GM12801 (cell line): ENCODE measurements around the gene PRR14L.

Source experiments
- CTCF ChIP-seq: IDR thresholded peaks from one replicate; pipeline ENCODE4 v1.5.1; 2011; ENCODE audit warnings: control low read depth; ENCODE audit not compliant: insufficient read length; ENCODE audit errors: extremely low read depth

PRR14L gene

GRCh38 chr22:31650391-31650790 is 99.5 kb downstream of the PRR14L start:
- no peak for TF ChIP-seq CTCF

GRCh38 chr22:31647523-31648320 is 102.2 kb downstream of the PRR14L start:
- no peak for TF ChIP-seq CTCF

GRCh38 chr22:31647066-31647465 is 102.9 kb downstream of the PRR14L start:
- TF ChIP-seq CTCF = no peak

GRCh38 chr22:31646186-31647019 is 103.5 kb downstream of the PRR14L start:
- TF ChIP-seq CTCF = no peak

GRCh38 chr22:31639436-31640039 is 110.4 kb downstream of the PRR14L start:
- TF ChIP-seq CTCF = no peak

- TF ChIP-seq CTCF = no peak
Measured at GRCh38 chr22:31637891-31638618, 111.9 kb downstream of the PRR14L start.

GRCh38 chr22:31637447-31637890 is 112.5 kb downstream of the PRR14L start:
- no peak for TF ChIP-seq CTCF
